Measurements from ENCODE around the gene SACM1L. TPM values are rescaled to one million over a fixed set of nuclear protein-coding genes. Genes with fewer than 3 reads are reported as not detected.

The SACM1L gene
- total RNA-seq, result 18.0 and 22.1 TPM in 2 replicates

GRCh38 chr3:45688882-45689786, at the start of gene SACM1L:
TSS of gene SACM1L (plus strand) at chr3:45689396. CDS start at chr3:45689466, 70 bp downstream.

Other genes starting within 250 kb of the SACM1L start
- gene LIMD1, start 94.6 kb upstream of the SACM1L start, total RNA-seq, result 5.6 and 9.8 TPM in 2 replicates
- not detected in 2 replicates for gene SLC6A20, start 107.1 kb downstream of the SACM1L start, total RNA-seq
- gene LZTFL1, start 152.7 kb downstream of the SACM1L start, total RNA-seq, result 13.3 and 15.2 TPM in 2 replicates
- not detected in 2 replicates for gene CCR9, start 197.1 kb downstream of the SACM1L start, total RNA-seq

Data from pericardium fibroblast (primary cell).